IMR-90 (cell line): Measurements from ENCODE around the gene CYB5R4. TPM values are rescaled to one million over a fixed set of nuclear protein-coding genes. Genes with fewer than 3 reads are reported as not detected.

Source experiments
- ATAC-seq: fragments of 200-7000 bp; cut with Tn5 transposase; 2 replicates; pipeline ENCODE4 v1.9.1; 2020; ENCODE audit warnings: low read depth, mild to moderate bottlenecking, moderate library complexity
- BruUV-seq: library from RNA; stranded (reverse); fragments of 400-500 nt; replicated peaks from 2 replicates; lab custom pipeline; 2021; lab: Mats Ljungman, UMichigan
- CTCF ChIA-PET: fragments of 300-600 bp; formaldehyde crosslinking; extraction: SDS; loops from one replicate; lab custom pipeline; 2021; ENCODE audit warnings: antibody characterized with exemption; lab: Yijun Ruan, JAX
- POLR2A ChIA-PET: fragments of 300-600 bp; sonication (Branson Sonifier 250); formaldehyde crosslinking; loops from one replicate; lab custom pipeline; 2022; ENCODE audit warnings: antibody characterized with exemption; ENCODE audit not compliant: unreplicated experiment; lab: Charles Lee
- DNase-seq: peaks from one replicate; pipeline ENCODE4 v3.0.0; 2013
- H2AFZ ChIP-seq: replicated peaks from 2 replicates; pipeline ENCODE3; 2013; ENCODE audit warnings: low read length, mild to moderate bottlenecking; ENCODE audit not compliant: poor library complexity
- H2AK5ac ChIP-seq: 2 replicates; pipeline ENCODE4 v1.6.1; 2013; ENCODE audit warnings: low read depth, low read length, inconsistent platforms
- H2AK9ac ChIP-seq: replicated peaks from 2 replicates; pipeline ENCODE3; 2013; ENCODE audit warnings: mild to moderate bottlenecking, low read depth, low read length, moderate library complexity; ENCODE audit not compliant: poor library complexity
- H2BK120ac ChIP-seq: 2 replicates; pipeline ENCODE4 v1.6.1; 2013; ENCODE audit warnings: low read depth, low read length, inconsistent platforms
- H2BK15ac ChIP-seq: 3 replicates; pipeline ENCODE4 v1.6.1; 2013; ENCODE audit warnings: low read depth, low read length, inconsistent platforms
- H2BK20ac ChIP-seq: 2 replicates; pipeline ENCODE4 v1.6.1; 2013; ENCODE audit warnings: low read depth, mild to moderate bottlenecking, inconsistent platforms, low read length, moderate library complexity
- H2BK5ac ChIP-seq: 2 replicates; pipeline ENCODE4 v1.6.1; 2013; ENCODE audit warnings: mild to moderate bottlenecking, low read depth, low read length, inconsistent platforms; ENCODE audit not compliant: poor library complexity, severe bottlenecking
- H3K14ac ChIP-seq: replicated peaks from 2 replicates; pipeline ENCODE4 v1.6.1; 2013; ENCODE audit warnings: low read depth, low read length, inconsistent platforms
- H3K18ac ChIP-seq: 2 replicates; pipeline ENCODE4 v1.6.1; 2013; ENCODE audit warnings: low read depth, low read length, control low read depth
- H3K23ac ChIP-seq: 2 replicates; pipeline ENCODE4 v1.6.1; 2013; ENCODE audit warnings: low read depth, low read length, inconsistent platforms
- H3K27ac ChIP-seq: 2 replicates; pipeline ENCODE4 v1.5.1; 2013; ENCODE audit warnings: mild to moderate bottlenecking, control low read depth, low read length; ENCODE audit not compliant: insufficient read depth
- H3K27me3 ChIP-seq: 2 replicates; pipeline ENCODE4 v1.6.1; 2013; ENCODE audit warnings: low read length; ENCODE audit not compliant: control insufficient read depth, insufficient read depth
- H3K36me3 ChIP-seq: 2 replicates; pipeline ENCODE4 v1.6.1; 2013; ENCODE audit warnings: low read length, mixed read lengths; ENCODE audit not compliant: control insufficient read depth, insufficient read depth
- H3K4ac ChIP-seq: 2 replicates; pipeline ENCODE4 v1.6.1; 2013; ENCODE audit warnings: low read depth, low read length, inconsistent platforms
- H3K4me1 ChIP-seq: 2 replicates; pipeline ENCODE4 v1.6.1; 2013; ENCODE audit warnings: low read length, mixed read lengths; ENCODE audit not compliant: control insufficient read depth, insufficient read depth
- H3K4me2 ChIP-seq: 2 replicates; pipeline ENCODE4 v1.6.1; 2013; ENCODE audit warnings: low read depth, mild to moderate bottlenecking, control low read depth, low read length, moderate library complexity
- H3K4me3 ChIP-seq: 2 replicates; pipeline ENCODE4 v1.5.1; 2013; ENCODE audit warnings: low read depth, mild to moderate bottlenecking, control low read depth, low read length, moderate library complexity; ENCODE audit not compliant: insufficient read depth
- H3K56ac ChIP-seq: 2 replicates; pipeline ENCODE4 v1.6.1; 2013; ENCODE audit warnings: low read length, inconsistent platforms; ENCODE audit not compliant: insufficient read depth; ENCODE audit errors: extremely low read depth
- H3K79me1 ChIP-seq, 2 experiments: 2 replicates each; pipeline ENCODE4 v1.6.1; 2013; ENCODE audit warnings: low read length in 2 of 2, inconsistent platforms in 1 of 2, low read depth in 1 of 2
- H3K9ac ChIP-seq: 2 replicates; pipeline ENCODE4 v1.6.1; 2013; ENCODE audit warnings: low read depth, low read length, control low read depth
- H3K9me1 ChIP-seq: 2 replicates; pipeline ENCODE4 v1.6.1; 2013; ENCODE audit warnings: low read length, inconsistent platforms; ENCODE audit not compliant: insufficient read depth
- H3K9me3 ChIP-seq: 2 replicates; pipeline ENCODE4 v1.6.1; 2013; ENCODE audit warnings: low read length; ENCODE audit not compliant: control insufficient read depth, insufficient read depth
- H4K20me1 ChIP-seq: 2 replicates; pipeline ENCODE4 v1.6.1; 2013; ENCODE audit warnings: low read length, inconsistent platforms; ENCODE audit not compliant: insufficient read depth
- H4K5ac ChIP-seq: 2 replicates; pipeline ENCODE4 v1.6.1; 2013; ENCODE audit warnings: mild to moderate bottlenecking, low read depth, low read length, control low read depth
- H4K8ac ChIP-seq, 2 experiments: 2 replicates each; pipeline ENCODE4 v1.6.1; 2013; ENCODE audit warnings: low read depth in 2 of 2, low read length in 2 of 2, control low read depth in 1 of 2, inconsistent platforms in 1 of 2
- H4K91ac ChIP-seq: 2 replicates; pipeline ENCODE4 v1.6.1; 2013; ENCODE audit warnings: low read depth, low read length, inconsistent platforms; ENCODE audit not compliant: insufficient read depth
- BHLHE40 ChIP-seq: fragments of 150-350 bp; IDR thresholded peaks from 2 replicates; pipeline ENCODE4 v1.6.1; 2016; ENCODE audit warnings: mild to moderate bottlenecking, low read depth, low read length
- CEBPB ChIP-seq: IDR thresholded peaks from 2 replicates; pipeline ENCODE4 v1.6.1; 2012; ENCODE audit warnings: low read depth, low read length, improper control_type of control experiment
- CHD1 ChIP-seq: IDR thresholded peaks from 2 replicates; pipeline ENCODE4 v1.6.1; 2012; ENCODE audit warnings: low read depth, low read length, improper control_type of control experiment
- FOS ChIP-seq: fragments of 150-350 bp; IDR thresholded peaks from 2 replicates; pipeline ENCODE4 v1.6.1; 2016; ENCODE audit warnings: low read depth, low read length
- MAFK ChIP-seq: IDR thresholded peaks from 2 replicates; pipeline ENCODE4 v1.6.1; 2012; ENCODE audit warnings: low read depth, low read length, improper control_type of control experiment
- MAZ ChIP-seq: IDR thresholded peaks from 2 replicates; pipeline ENCODE4 v1.6.1; 2012; ENCODE audit warnings: low read depth, mild to moderate bottlenecking, low read length, improper control_type of control experiment, moderate library complexity, borderline replicate concordance
- MXI1 ChIP-seq: IDR thresholded peaks from 2 replicates; pipeline ENCODE4 v1.6.1; 2012; ENCODE audit warnings: low read depth, mild to moderate bottlenecking, low read length, moderate library complexity, borderline replicate concordance
- NFE2L2 ChIP-seq: fragments of 150-350 bp; IDR thresholded peaks from 2 replicates; pipeline ENCODE4 v1.6.1; 2016; ENCODE audit warnings: low read depth, mild to moderate bottlenecking, low read length
- POLR2A ChIP-seq: IDR thresholded peaks from 2 replicates; pipeline ENCODE4 v1.6.1; 2012; ENCODE audit warnings: mild to moderate bottlenecking, low read depth, low read length
- RAD21 ChIP-seq: IDR thresholded peaks from 2 replicates; pipeline ENCODE4 v1.6.1; 2012; ENCODE audit warnings: low read length, improper control_type of control experiment
- RCOR1 ChIP-seq: IDR thresholded peaks from 2 replicates; pipeline ENCODE4 v1.6.1; 2012; ENCODE audit warnings: mild to moderate bottlenecking, low read length, improper control_type of control experiment; ENCODE audit not compliant: insufficient replicate concordance
- RFX5 ChIP-seq: IDR thresholded peaks from 2 replicates; pipeline ENCODE4 v1.8.0; 2012; ENCODE audit warnings: low read depth, mild to moderate bottlenecking, low read length, moderate library complexity
- SMC3 ChIP-seq: fragments of 150-350 bp; IDR thresholded peaks from 2 replicates; pipeline ENCODE4 v1.6.1; 2016; ENCODE audit warnings: low read depth, mild to moderate bottlenecking, antibody characterized with exemption, low read length, moderate library complexity
- WGBS, 2 experiments: methylation state at CpG; one replicate each; pipeline versions ENCODE4 v1.1.5 to v1.1.7; 2013; ENCODE audit warnings: missing lambda C conversion rate in 2 of 2; ENCODE audit not compliant: insufficient read length in 1 of 2; ENCODE audit errors: extremely low coverage in 2 of 2; 5-methylcytosine and 5-hydroxymethylcytosine counted together
- dilution Hi-C: fragments of 300-500 bp; cut with HindIII; formaldehyde crosslinking; loops from one replicate; pipeline ENCODE4 v1.14.3; 2018; ENCODE audit warnings: low sequenced_read_pairs; ENCODE audit not compliant: unreplicated experiment
- in situ Hi-C: fragments of 300-500 bp; cut with MboI; formaldehyde crosslinking; loops from 3 replicates; pipeline ENCODE4 v1.14.3; 2019; ENCODE audit warnings: low sequenced_read_pairs, inconsistent platforms, mixed read lengths
- intact Hi-C: fragments of 100-400 bp; cut with micrococcal nuclease; formaldehyde crosslinking; loops from 2 replicates; pipeline ENCODE4 v1.10.0; 2022
- polyA plus RNA-seq, 3 experiments: library from polyadenylated mRNA; depleted of rRNA; stranded (reverse); fragments of >200 nt; gene quantifications; 2 replicates each; pipeline ENCODE4 v1.2.3, GENCODE V29; 2012; ENCODE audit warnings: low replicate concordance in 1 of 3
- total RNA-seq: library from RNA; depleted of rRNA; stranded (reverse); fragments of >200 nt; gene quantifications from 2 replicates; pipeline ENCODE4 v1.2.3, GENCODE V29; 2012
- TF ChIP-seq, protein P1 (sequence below): fragments of 150-350 bp; IDR thresholded peaks from 2 replicates; pipeline ENCODE4 v1.6.1; 2017; ENCODE audit warnings: mild to moderate bottlenecking, antibody characterized with exemption, low read length, low read depth
- TF ChIP-seq, protein P2 (sequence below): conservative IDR thresholded peaks from 2 replicates; pipeline ENCODE4 v1.5.1; 2012; ENCODE audit warnings: mild to moderate bottlenecking, low read depth, low read length, improper control_type of control experiment
- TF ChIP-seq, protein P3 (sequence below): fragments of 150-350 bp; IDR thresholded peaks from 2 replicates; pipeline ENCODE4 v1.6.1; 2016; ENCODE audit warnings: low read depth, mild to moderate bottlenecking, low read length, moderate library complexity, borderline replicate concordance

CYB5R4 gene
- total and polyA plus RNA-seq, 2 of the 4 experiments (the other 2 are of a cell fraction) = 3.2 to 6.1 TPM

DNA sequence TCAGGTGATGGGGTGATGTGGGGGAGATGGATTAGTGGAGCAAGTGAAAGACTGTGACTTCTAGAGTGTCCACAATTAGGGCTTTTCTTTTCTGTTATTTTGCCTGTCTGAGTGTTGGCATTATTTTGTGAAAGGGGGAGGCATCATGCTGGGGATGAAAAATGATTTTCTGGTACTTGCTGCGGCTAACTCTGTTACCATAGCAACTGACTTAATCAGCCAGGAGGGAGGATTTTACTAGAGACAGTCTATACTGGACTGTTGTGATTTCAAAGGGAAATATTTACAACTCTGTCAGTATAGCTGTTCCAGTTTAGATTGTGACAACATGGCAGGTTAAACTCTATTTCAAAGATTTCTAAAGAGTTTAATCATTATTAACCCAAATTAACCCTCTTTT lies 143.6 kb downstream of the CYB5R4 start:
- ATAC-seq (no peak), DNase-seq (no peak)
- Histone ChIP-seq H3K4me2 (no peak overlapping the region), H3K27me3 (peaks cover 2% of the 10 kb centered on the region; the same call in 1 of the 2 replicates), H3K23ac (no peak overlapping the region), H3K9me1 (no peaks in the 10 kb centered on the region), H3K36me3 (no peaks in the 10 kb centered on the region), H3K4ac (no peak overlapping the region), H3K9me3 (no peaks in the 10 kb centered on the region), H3K4me3 (no peak overlapping the region), H3K27ac (no peak overlapping the region), H4K91ac (no peak overlapping the region), H2AK9ac (no peak overlapping the region), H4K8ac (no peak overlapping the region), H4K5ac (no peak overlapping the region), H2BK120ac (no peak overlapping the region), H2AK5ac (no peak overlapping the region), H3K9ac (no peak overlapping the region), H3K4me1 (no peaks in the 10 kb centered on the region), H2AFZ (no peak overlapping the region), H2BK15ac (no peak overlapping the region), H4K20me1 (no peaks in the 10 kb centered on the region), H3K14ac (no peak overlapping the region), H3K56ac (no peak overlapping the region), H3K79me1 (no peaks in the 10 kb centered on the region), H3K18ac (no peak overlapping the region), H2BK20ac (no peak overlapping the region), H2BK5ac (no peak overlapping the region)
- BruUV-seq = no TSS peak
- CTCF ChIA-PET = no interaction called here
- intact Hi-C loops (no loop called here), dilution Hi-C loops (no loop called here), in situ Hi-C loops (no loop called here)
- WGBS, 2 experiments = no CpG with 5 or more reads among the region's 1 CpG
- no peak for TF ChIP-seq RFX5
- no peak for TF ChIP-seq FOS
- no peak for TF ChIP-seq NFE2L2
- TF ChIP-seq, protein P1, sequence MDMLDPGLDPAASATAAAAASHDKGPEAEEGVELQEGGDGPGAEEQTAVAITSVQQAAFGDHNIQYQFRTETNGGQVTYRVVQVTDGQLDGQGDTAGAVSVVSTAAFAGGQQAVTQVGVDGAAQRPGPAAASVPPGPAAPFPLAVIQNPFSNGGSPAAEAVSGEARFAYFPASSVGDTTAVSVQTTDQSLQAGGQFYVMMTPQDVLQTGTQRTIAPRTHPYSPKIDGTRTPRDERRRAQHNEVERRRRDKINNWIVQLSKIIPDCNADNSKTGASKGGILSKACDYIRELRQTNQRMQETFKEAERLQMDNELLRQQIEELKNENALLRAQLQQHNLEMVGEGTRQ = no peak
- no peak for TF ChIP-seq SMC3
- no peak for TF ChIP-seq RCOR1
- no peak for TF ChIP-seq CHD1
- TF ChIP-seq BHLHE40 = no peak
- no peak for TF ChIP-seq POLR2A
- no peak for TF ChIP-seq CEBPB
- TF ChIP-seq, protein P2, sequence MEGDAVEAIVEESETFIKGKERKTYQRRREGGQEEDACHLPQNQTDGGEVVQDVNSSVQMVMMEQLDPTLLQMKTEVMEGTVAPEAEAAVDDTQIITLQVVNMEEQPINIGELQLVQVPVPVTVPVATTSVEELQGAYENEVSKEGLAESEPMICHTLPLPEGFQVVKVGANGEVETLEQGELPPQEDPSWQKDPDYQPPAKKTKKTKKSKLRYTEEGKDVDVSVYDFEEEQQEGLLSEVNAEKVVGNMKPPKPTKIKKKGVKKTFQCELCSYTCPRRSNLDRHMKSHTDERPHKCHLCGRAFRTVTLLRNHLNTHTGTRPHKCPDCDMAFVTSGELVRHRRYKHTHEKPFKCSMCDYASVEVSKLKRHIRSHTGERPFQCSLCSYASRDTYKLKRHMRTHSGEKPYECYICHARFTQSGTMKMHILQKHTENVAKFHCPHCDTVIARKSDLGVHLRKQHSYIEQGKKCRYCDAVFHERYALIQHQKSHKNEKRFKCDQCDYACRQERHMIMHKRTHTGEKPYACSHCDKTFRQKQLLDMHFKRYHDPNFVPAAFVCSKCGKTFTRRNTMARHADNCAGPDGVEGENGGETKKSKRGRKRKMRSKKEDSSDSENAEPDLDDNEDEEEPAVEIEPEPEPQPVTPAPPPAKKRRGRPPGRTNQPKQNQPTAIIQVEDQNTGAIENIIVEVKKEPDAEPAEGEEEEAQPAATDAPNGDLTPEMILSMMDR = no peak
- TF ChIP-seq, protein P3, sequence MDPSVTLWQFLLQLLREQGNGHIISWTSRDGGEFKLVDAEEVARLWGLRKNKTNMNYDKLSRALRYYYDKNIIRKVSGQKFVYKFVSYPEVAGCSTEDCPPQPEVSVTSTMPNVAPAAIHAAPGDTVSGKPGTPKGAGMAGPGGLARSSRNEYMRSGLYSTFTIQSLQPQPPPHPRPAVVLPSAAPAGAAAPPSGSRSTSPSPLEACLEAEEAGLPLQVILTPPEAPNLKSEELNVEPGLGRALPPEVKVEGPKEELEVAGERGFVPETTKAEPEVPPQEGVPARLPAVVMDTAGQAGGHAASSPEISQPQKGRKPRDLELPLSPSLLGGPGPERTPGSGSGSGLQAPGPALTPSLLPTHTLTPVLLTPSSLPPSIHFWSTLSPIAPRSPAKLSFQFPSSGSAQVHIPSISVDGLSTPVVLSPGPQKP = no peak
- no peak for TF ChIP-seq MXI1
- no peak for TF ChIP-seq MAZ
- no peak for TF ChIP-seq RAD21
- TF ChIP-seq MAFK = no peak
- POLR2A ChIA-PET = no interaction called here
